Trophoblast cell (in vitro differentiated cells and primary cell): ENCODE data around the gene MRPL42.

Experiments used
- DNase-seq, 2 donors: peaks; one replicate each; pipeline ENCODE4 v3.0.0-alpha.2; 2016
- H2AFZ ChIP-seq: 2 replicates; pipeline ENCODE4 v1.6.1; 2013; ENCODE audit warnings: low read length, moderate library complexity, mild to moderate bottlenecking; ENCODE audit not compliant: insufficient read depth, poor library complexity
- H2AK5ac ChIP-seq: 2 replicates; pipeline ENCODE4 v1.6.1; 2013; ENCODE audit warnings: mild to moderate bottlenecking, low read length
- H2BK120ac ChIP-seq: 2 replicates; pipeline ENCODE4 v1.6.1; 2013; ENCODE audit warnings: low read length, mild to moderate bottlenecking, moderate library complexity; ENCODE audit not compliant: insufficient read depth, poor library complexity
- H2BK12ac ChIP-seq: 2 replicates; pipeline ENCODE4 v1.6.1; 2013; ENCODE audit warnings: mild to moderate bottlenecking, low read length, moderate library complexity
- H2BK5ac ChIP-seq: 2 replicates; pipeline ENCODE4 v1.6.1; 2013; ENCODE audit warnings: low read length, low read depth, moderate library complexity, mild to moderate bottlenecking; ENCODE audit not compliant: poor library complexity
- H3K14ac ChIP-seq: 2 replicates; pipeline ENCODE4 v1.6.1; 2013; ENCODE audit warnings: mild to moderate bottlenecking, low read length
- H3K18ac ChIP-seq: 2 replicates; pipeline ENCODE4 v1.6.1; 2013; ENCODE audit warnings: mild to moderate bottlenecking, low read length
- H3K23ac ChIP-seq: 2 replicates; pipeline ENCODE4 v1.6.1; 2013; ENCODE audit warnings: low read length
- H3K27ac ChIP-seq: 2 replicates; pipeline ENCODE4 v1.5.1; 2013; ENCODE audit warnings: low read depth, mild to moderate bottlenecking, inconsistent platforms, low read length, moderate library complexity
- H3K27me3 ChIP-seq: 2 replicates; pipeline ENCODE4 v1.6.1; 2013; ENCODE audit warnings: inconsistent platforms, mild to moderate bottlenecking, low read length, moderate library complexity; ENCODE audit not compliant: insufficient read depth
- H3K36me3 ChIP-seq, 2 experiments: 1 replicate in 1 of 2; 2 replicates in 1 of 2; pipeline ENCODE4 v1.6.1; 2013; ENCODE audit warnings: low read length in 2 of 2, mild to moderate bottlenecking in 2 of 2, moderate library complexity in 1 of 2; ENCODE audit not compliant: insufficient read depth in 2 of 2, control insufficient read depth in 1 of 2
- H3K4ac ChIP-seq: 2 replicates; pipeline ENCODE4 v1.6.1; 2013; ENCODE audit warnings: low read depth, mild to moderate bottlenecking, low read length, moderate library complexity
- H3K4me1 ChIP-seq, 2 experiments: 1 replicate in 1 of 2; 2 replicates in 1 of 2; pipeline ENCODE4 v1.6.1; 2013; ENCODE audit warnings: low read length in 2 of 2, mild to moderate bottlenecking in 2 of 2, moderate library complexity in 1 of 2; ENCODE audit not compliant: insufficient read depth in 2 of 2, control insufficient read depth in 1 of 2
- H3K4me2 ChIP-seq: 2 replicates; pipeline ENCODE4 v1.6.1; 2013; ENCODE audit warnings: inconsistent platforms, mild to moderate bottlenecking, low read length, moderate library complexity
- H3K4me3 ChIP-seq: 2 replicates; pipeline ENCODE4 v1.5.1; 2013; ENCODE audit warnings: mild to moderate bottlenecking, low read depth, low read length, inconsistent platforms
- H3K79me1 ChIP-seq: one replicate; pipeline ENCODE4 v1.6.1; 2013; ENCODE audit warnings: low read length
- H3K79me2 ChIP-seq: 2 replicates; pipeline ENCODE4 v1.6.1; 2013; ENCODE audit warnings: low read length, mild to moderate bottlenecking; ENCODE audit not compliant: control insufficient read depth, insufficient read depth, poor library complexity
- H3K9ac ChIP-seq: 2 replicates; pipeline ENCODE4 v1.6.1; 2013; ENCODE audit warnings: mild to moderate bottlenecking, low read length
- H3K9me3 ChIP-seq: 2 replicates; pipeline ENCODE4 v1.6.1; 2013; ENCODE audit warnings: low read depth, mild to moderate bottlenecking, control low read depth, inconsistent platforms, low read length; ENCODE audit not compliant: insufficient read depth
- H4K12ac ChIP-seq: 2 replicates; pipeline ENCODE4 v1.6.1; 2013; ENCODE audit warnings: low read depth, mild to moderate bottlenecking, low read length, moderate library complexity
- H4K8ac ChIP-seq: 2 replicates; pipeline ENCODE4 v1.6.1; 2013; ENCODE audit warnings: low read depth, mild to moderate bottlenecking, low read length, moderate library complexity
- H4K91ac ChIP-seq: one replicate; pipeline ENCODE4 v1.6.1; 2013; ENCODE audit warnings: low read depth, mild to moderate bottlenecking, low read length, moderate library complexity
- WGBS: extraction: QIAGEN DNeasy Blood & Tissue Kit; methylation state at CpG from one replicate; pipeline ENCODE4 v1.1.7; 2013; ENCODE audit warnings: missing lambda C conversion rate; ENCODE audit not compliant: insufficient read length, insufficient coverage; ENCODE audit errors: extremely low coverage; 5-methylcytosine and 5-hydroxymethylcytosine counted together

Gene MRPL42

GRCh38 chr12:93520454-93520853 lies 53.1 kb downstream of the MRPL42 start:
- Histone ChIP-seq H3K36me3 (no peaks in the 10 kb centered on the region), H3K4me2 (no peak overlapping the region), H2BK12ac (no peak overlapping the region), H3K27me3 (no peaks in the 10 kb centered on the region), H3K18ac (no peak overlapping the region), H3K79me2 (no peaks in the 10 kb centered on the region), H3K4me3 (no peak overlapping the region), H2AK5ac (no peak overlapping the region), H3K14ac (no peak overlapping the region), H4K8ac (no peak overlapping the region), H3K4me1 (no peaks in the 10 kb centered on the region), H4K91ac (no peak overlapping the region), H3K23ac (no peak overlapping the region), H3K9ac (no peak overlapping the region), H4K12ac (no peak overlapping the region), H3K27ac (no peak overlapping the region), H3K4ac (no peak overlapping the region), H3K79me1 (no peaks in the 10 kb centered on the region), H2BK5ac (no peak overlapping the region), H3K9me3 (no peaks in the 10 kb centered on the region), H2BK120ac (no peak overlapping the region), H2AFZ (no peak overlapping the region)
- WGBS: no CpG with 5 or more reads among the region's 2 CpGs
- DNase-seq: no peak

- no peak overlapping the region for H4K12ac ChIP-seq
- H3K9ac ChIP-seq: no peak overlapping the region
- no peak overlapping the region for H3K27ac ChIP-seq
- H2BK120ac ChIP-seq: no peak overlapping the region
- H3K4me1 ChIP-seq: no peaks in the 10 kb centered on the region
- no peaks in the 10 kb centered on the region for H3K9me3 ChIP-seq
- no peak for DNase-seq
- H3K4ac ChIP-seq: no peak overlapping the region
- no peak overlapping the region for H3K18ac ChIP-seq
- H2BK5ac ChIP-seq: no peak overlapping the region
- no peak overlapping the region for H2BK12ac ChIP-seq
- H3K36me3 ChIP-seq: no peaks in the 10 kb centered on the region
- H3K79me2 ChIP-seq: no peaks in the 10 kb centered on the region
- no CpG with 5 or more reads among the region's 6 CpGs for WGBS
- H3K14ac ChIP-seq: no peak overlapping the region
- H2AFZ ChIP-seq: no peak overlapping the region
- no peak overlapping the region for H4K91ac ChIP-seq
- no peak overlapping the region for H2AK5ac ChIP-seq
- no peak overlapping the region for H3K4me3 ChIP-seq
- no peak overlapping the region for H3K4me2 ChIP-seq
- no peaks in the 10 kb centered on the region for H3K27me3 ChIP-seq
- H4K8ac ChIP-seq: no peak overlapping the region
- H3K79me1 ChIP-seq: no peaks in the 10 kb centered on the region
- no peak overlapping the region for H3K23ac ChIP-seq
Observed at GRCh38 chr12:93521225-93522080, 54.1 kb downstream of the MRPL42 start.

GRCh38 chr12:93524386-93525133 lies 57.2 kb downstream of the MRPL42 start:
- Histone ChIP-seq H3K79me1 (no peaks in the 10 kb centered on the region), H2BK12ac (no peak overlapping the region), H3K36me3 (no peaks in the 10 kb centered on the region), H3K18ac (no peak overlapping the region), H3K14ac (no peak overlapping the region), H3K4me2 (no peak overlapping the region), H3K27ac (no peak overlapping the region), H3K23ac (no peak overlapping the region), H3K4me3 (no peak overlapping the region), H2BK5ac (no peak overlapping the region), H3K4me1 (no peaks in the 10 kb centered on the region), H2AK5ac (no peak overlapping the region), H3K27me3 (no peaks in the 10 kb centered on the region), H2AFZ (no peak overlapping the region), H4K91ac (no peak overlapping the region), H3K9me3 (no peaks in the 10 kb centered on the region), H3K9ac (no peak overlapping the region), H4K8ac (no peak overlapping the region), H2BK120ac (no peak overlapping the region), H4K12ac (no peak overlapping the region), H3K4ac (no peak overlapping the region), H3K79me2 (no peaks in the 10 kb centered on the region)
- WGBS: no CpG with 5 or more reads among the region's 10 CpGs
- no peak for DNase-seq

DNA sequence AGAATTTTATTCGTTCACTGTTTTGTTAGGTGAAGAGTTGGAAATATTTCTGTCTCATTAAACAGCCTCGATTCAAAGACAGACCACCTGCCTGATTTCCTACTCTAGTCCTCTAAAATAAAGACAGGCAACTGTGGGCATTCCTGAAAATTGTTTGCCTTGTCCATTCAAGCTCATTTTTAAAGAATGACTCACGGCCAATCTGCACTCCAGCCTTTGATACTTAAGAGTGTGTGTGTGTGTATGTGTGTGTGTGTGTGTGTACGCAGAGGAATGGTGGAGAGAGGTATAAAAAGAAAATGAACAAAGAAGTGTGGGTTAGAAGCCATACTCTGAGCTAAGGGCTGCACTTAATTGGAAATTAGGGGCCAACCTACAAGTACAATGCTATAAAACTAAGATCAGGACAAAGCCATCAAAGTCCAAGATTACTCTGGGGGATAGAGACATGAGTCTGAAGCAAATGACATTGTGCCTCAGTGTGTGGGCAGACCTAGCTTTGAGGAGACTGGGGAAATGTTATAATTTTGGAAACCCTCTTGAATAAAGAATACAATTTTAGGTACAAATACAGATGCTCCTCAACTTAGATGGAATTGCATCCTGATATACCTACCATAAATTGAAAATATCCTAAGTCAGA lies 59.6 kb downstream of the MRPL42 start:
- Histone ChIP-seq H4K91ac (no peak overlapping the region), H3K27ac (no peak overlapping the region), H3K79me2 (no peaks in the 10 kb centered on the region), H3K36me3 (no peaks in the 10 kb centered on the region), H3K23ac (no peak overlapping the region), H3K14ac (no peak overlapping the region), H3K18ac (no peak overlapping the region), H3K27me3 (no peaks in the 10 kb centered on the region), H3K79me1 (no peaks in the 10 kb centered on the region), H3K9me3 (no peaks in the 10 kb centered on the region), H3K4me2 (no peak overlapping the region), H3K4ac (no peak overlapping the region), H2AK5ac (no peak overlapping the region), H3K4me1 (no peaks in the 10 kb centered on the region), H4K8ac (no peak overlapping the region), H3K9ac (no peak overlapping the region), H2BK5ac (no peak overlapping the region), H2BK12ac (no peak overlapping the region), H4K12ac (no peak overlapping the region), H3K4me3 (no peak overlapping the region), H2BK120ac (no peak overlapping the region), H2AFZ (no peak overlapping the region)
- DNase-seq: peak; percentile 52 to 75
- no CpG with 5 or more reads among the region's 4 CpGs for WGBS
